OCI-LY1 (cell line): ENCODE data around the gene DCDC2.

Experiments
- H2AFZ ChIP-seq: fragments of 200-600 bp; sonication (generic), shearing (Covaris generic); 2 replicates; pipeline ENCODE4 v1.6.0; 2014; ENCODE audit warnings: antibody characterized with exemption, mild to moderate bottlenecking, low read length
- H3F3A ChIP-seq: fragments of 200-600 bp; sonication (generic), shearing (Covaris generic); 2 replicates; pipeline ENCODE4 v1.6.0; 2014; ENCODE audit warnings: mild to moderate bottlenecking, antibody characterized with exemption, low read length, moderate library complexity; ENCODE audit not compliant: insufficient read depth
- H3K27ac ChIP-seq: fragments of 200-600 bp; sonication (generic); 2 replicates; pipeline ENCODE4 v1.5.1; 2014; ENCODE audit warnings: low read length, mixed run types, mild to moderate bottlenecking, low read depth; ENCODE audit not compliant: poor library complexity, severe bottlenecking
- H3K27me3 ChIP-seq: fragments of 200-600 bp; sonication (generic); 2 replicates; pipeline ENCODE4 v1.6.0; 2014; ENCODE audit warnings: antibody characterized with exemption, mild to moderate bottlenecking, low read length, moderate library complexity; ENCODE audit not compliant: insufficient read depth
- H3K36me3 ChIP-seq: fragments of 200-600 bp; sonication (generic); 2 replicates; pipeline ENCODE4 v1.6.1; 2014; ENCODE audit warnings: mild to moderate bottlenecking, antibody characterized with exemption, low read length, moderate library complexity, mixed read lengths; ENCODE audit not compliant: insufficient read depth
- H3K4me1 ChIP-seq: fragments of 200-600 bp; sonication (generic); 2 replicates; pipeline ENCODE4 v1.5.1; 2014; ENCODE audit warnings: mild to moderate bottlenecking, low read length, moderate library complexity; ENCODE audit not compliant: insufficient read depth, severe bottlenecking
- H3K4me2 ChIP-seq: fragments of 200-600 bp; sonication (generic), shearing (Covaris generic); 2 replicates; pipeline ENCODE4 v1.6.1; 2014; ENCODE audit warnings: low read length
- H3K4me3 ChIP-seq: fragments of 200-600 bp; sonication (generic); 2 replicates; pipeline ENCODE4 v1.5.1; 2014; ENCODE audit warnings: low read length, low read depth, mild to moderate bottlenecking, mixed read lengths; ENCODE audit not compliant: poor library complexity, severe bottlenecking
- H3K79me2 ChIP-seq: fragments of 200-600 bp; shearing (Covaris generic); 2 replicates; pipeline ENCODE4 v1.6.1; 2016; ENCODE audit warnings: mixed run types, low read length, mixed read lengths; ENCODE audit not compliant: insufficient read depth
- H3K9ac ChIP-seq: fragments of 200-600 bp; sonication (generic), shearing (Covaris generic); 2 replicates; pipeline ENCODE4 v1.6.1; 2014; ENCODE audit warnings: mild to moderate bottlenecking, low read length, mixed read lengths
- H3K9me2 ChIP-seq: fragments of 200-600 bp; sonication (generic), shearing (Covaris generic); 2 replicates; pipeline ENCODE4 v1.6.1; 2014; ENCODE audit warnings: low read depth, mild to moderate bottlenecking, low read length, mixed read lengths
- H3K9me3 ChIP-seq: fragments of 200-600 bp; shearing (Covaris generic); 2 replicates; pipeline ENCODE4 v1.6.1; 2014; ENCODE audit warnings: low read length, mixed read lengths
- H4K20me1 ChIP-seq: fragments of 200-600 bp; sonication (generic), shearing (Covaris generic); 2 replicates; pipeline ENCODE4 v1.6.0; 2016; ENCODE audit warnings: mild to moderate bottlenecking, low read length; ENCODE audit not compliant: insufficient read depth
- CTCF ChIP-seq: fragments of 200-600 bp; sonication (generic), shearing (Covaris generic); IDR thresholded peaks from 2 replicates; pipeline ENCODE4 v1.5.1; 2017; ENCODE audit warnings: mild to moderate bottlenecking, antibody characterized with exemption, low read length, moderate library complexity, mixed read lengths
- EZH2 ChIP-seq: fragments of 200-600 bp; sonication (generic), shearing (Covaris generic); IDR thresholded peaks from 2 replicates; pipeline ENCODE4 v1.8.0; 2017; ENCODE audit warnings: borderline replicate concordance, mixed run types, mild to moderate bottlenecking, antibody characterized with exemption, low read length, moderate library complexity, mixed read lengths

DCDC2 gene

GRCh38 chr6:24197892-24198291 is 160.0 kb downstream of the DCDC2 start:
- Histone ChIP-seq H3K4me3 (no peak overlapping the region), H3K27ac (no peak overlapping the region), H3K9me2 (no peaks in the 10 kb centered on the region), H3K4me1 (no peaks in the 10 kb centered on the region), H3K9ac (no peak overlapping the region), H3K27me3 (no peaks in the 10 kb centered on the region), H2AFZ (no peak overlapping the region), H3K9me3 (no peaks in the 10 kb centered on the region), H3F3A (no peaks in the 10 kb centered on the region), H3K36me3 (no peaks in the 10 kb centered on the region), H3K4me2 (no peak overlapping the region), H4K20me1 (no peaks in the 10 kb centered on the region), H3K79me2 (no peaks in the 10 kb centered on the region)
- TF ChIP-seq EZH2, result no peak
- TF ChIP-seq CTCF, result no peak

GRCh38 chr6:24195836-24196597 is 161.8 kb downstream of the DCDC2 start:
- Histone ChIP-seq H3K79me2 (no peaks in the 10 kb centered on the region), H3K4me1 (no peaks in the 10 kb centered on the region), H3K4me2 (no peak overlapping the region), H3F3A (no peaks in the 10 kb centered on the region), H4K20me1 (no peaks in the 10 kb centered on the region), H3K9ac (no peak overlapping the region), H2AFZ (no peak overlapping the region), H3K9me3 (no peaks in the 10 kb centered on the region), H3K27ac (no peak overlapping the region), H3K9me2 (no peaks in the 10 kb centered on the region), H3K4me3 (no peak overlapping the region), H3K36me3 (no peaks in the 10 kb centered on the region), H3K27me3 (no peaks in the 10 kb centered on the region)
- TF ChIP-seq EZH2 (no peak), CTCF (no peak)

DNA sequence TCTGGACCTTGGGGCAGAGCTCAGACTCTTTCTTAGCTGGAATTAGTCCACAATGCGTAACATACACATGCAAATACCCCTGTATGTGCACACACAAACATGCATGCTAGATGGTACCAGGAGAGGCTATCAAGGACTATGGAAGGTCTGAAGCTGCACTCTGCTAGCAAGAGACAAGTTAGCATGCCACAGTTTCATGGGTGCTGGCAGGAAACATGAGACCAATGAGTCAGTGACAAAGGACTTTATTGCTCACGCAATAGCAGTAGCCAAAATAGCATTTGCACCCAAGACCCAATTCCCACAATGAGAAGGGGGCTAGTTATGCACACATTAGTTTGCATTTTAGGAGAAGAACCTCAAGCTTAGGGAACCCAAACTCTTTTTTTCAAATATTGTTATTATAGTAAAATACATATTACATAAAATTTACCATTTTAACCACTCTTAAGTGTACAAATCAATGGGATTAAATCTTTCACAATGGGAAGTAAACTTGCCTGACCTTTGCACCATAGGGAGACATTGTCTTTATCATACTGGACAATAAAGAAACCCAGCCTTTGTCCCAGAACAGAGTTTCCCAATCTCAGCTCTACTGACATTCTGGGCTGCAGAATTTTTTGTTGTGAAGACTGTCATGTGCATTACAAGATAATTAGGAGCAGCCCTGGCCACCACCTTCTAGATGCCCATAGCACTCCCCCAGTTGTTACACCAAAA is 162.7 kb downstream of the DCDC2 start:
- Histone ChIP-seq H3K27ac (no peak overlapping the region), H3K4me1 (no peaks in the 10 kb centered on the region), H3K4me3 (no peak overlapping the region), H3K4me2 (no peak overlapping the region), H3K9ac (no peak overlapping the region), H3K9me2 (no peaks in the 10 kb centered on the region), H4K20me1 (no peaks in the 10 kb centered on the region), H3F3A (no peaks in the 10 kb centered on the region), H3K9me3 (no peaks in the 10 kb centered on the region), H3K79me2 (no peaks in the 10 kb centered on the region), H3K27me3 (no peaks in the 10 kb centered on the region), H2AFZ (no peak overlapping the region), H3K36me3 (no peaks in the 10 kb centered on the region)
- TF ChIP-seq EZH2 (no peak), CTCF (no peak)
